ENCODE measurements around the gene STXBP6. TPM values are rescaled to one million over a fixed set of nuclear protein-coding genes. Genes with fewer than 3 reads are reported as not detected.
"Not testable (repeated sequence)": the region's sequence is repeated elsewhere in the genome, so short reads cannot be mapped to it uniquely, and the experiment has no call there.

The STXBP6 gene
- total RNA-seq, 1 experiment from 2014 or later, result 22.8 TPM

- no peak for DNase-seq (ENCODE audit: low spot score)
These were observed 191.3 kb downstream of the STXBP6 start for GRCh38 chr14:24858684-24859083.

DNA sequence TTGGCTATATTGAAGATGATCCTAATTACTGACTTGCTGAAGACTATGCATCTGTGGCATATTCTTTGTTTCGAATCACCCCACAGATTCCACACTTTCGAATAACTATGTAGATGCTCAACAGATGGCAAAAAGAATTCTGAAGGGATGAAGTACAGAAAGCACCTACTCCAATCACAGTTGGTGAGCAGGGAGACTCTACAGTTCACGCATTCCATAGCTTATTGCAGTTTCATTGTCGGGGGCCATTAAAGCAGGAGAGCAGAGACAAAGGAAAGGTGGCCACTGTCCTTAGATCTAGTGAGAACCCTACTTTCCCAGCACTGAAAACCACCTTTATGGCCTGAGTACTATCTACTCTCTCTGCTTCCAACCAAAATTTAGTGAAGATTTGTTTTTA lies 191.9 kb downstream of the STXBP6 start:
- no peak for DNase-seq (ENCODE audit: low spot score)

GRCh38 chr14:24857277-24857676 lies 192.7 kb downstream of the STXBP6 start:
- DNase-seq (ENCODE audit: low spot score), result no peak

DNA sequence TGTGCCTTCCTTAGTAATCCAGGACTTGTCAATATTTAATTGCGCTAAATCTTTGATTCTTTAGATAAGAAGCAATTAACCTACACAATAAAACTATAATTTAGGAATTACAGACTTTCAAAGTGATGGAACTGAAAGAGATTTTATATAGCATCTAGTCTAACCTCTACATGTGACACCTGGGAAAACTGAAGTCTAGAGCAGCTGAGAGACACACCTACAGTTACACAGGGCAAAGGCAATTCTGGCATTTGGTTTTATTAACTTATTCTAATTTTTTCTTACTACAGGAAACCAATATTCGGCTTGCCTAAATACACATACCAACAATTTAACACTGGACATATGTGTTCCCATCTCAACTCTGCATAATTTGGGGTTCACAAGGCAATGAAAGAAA lies 196.5 kb downstream of the STXBP6 start:
- no peak for DNase-seq (ENCODE audit: low spot score)

DNA sequence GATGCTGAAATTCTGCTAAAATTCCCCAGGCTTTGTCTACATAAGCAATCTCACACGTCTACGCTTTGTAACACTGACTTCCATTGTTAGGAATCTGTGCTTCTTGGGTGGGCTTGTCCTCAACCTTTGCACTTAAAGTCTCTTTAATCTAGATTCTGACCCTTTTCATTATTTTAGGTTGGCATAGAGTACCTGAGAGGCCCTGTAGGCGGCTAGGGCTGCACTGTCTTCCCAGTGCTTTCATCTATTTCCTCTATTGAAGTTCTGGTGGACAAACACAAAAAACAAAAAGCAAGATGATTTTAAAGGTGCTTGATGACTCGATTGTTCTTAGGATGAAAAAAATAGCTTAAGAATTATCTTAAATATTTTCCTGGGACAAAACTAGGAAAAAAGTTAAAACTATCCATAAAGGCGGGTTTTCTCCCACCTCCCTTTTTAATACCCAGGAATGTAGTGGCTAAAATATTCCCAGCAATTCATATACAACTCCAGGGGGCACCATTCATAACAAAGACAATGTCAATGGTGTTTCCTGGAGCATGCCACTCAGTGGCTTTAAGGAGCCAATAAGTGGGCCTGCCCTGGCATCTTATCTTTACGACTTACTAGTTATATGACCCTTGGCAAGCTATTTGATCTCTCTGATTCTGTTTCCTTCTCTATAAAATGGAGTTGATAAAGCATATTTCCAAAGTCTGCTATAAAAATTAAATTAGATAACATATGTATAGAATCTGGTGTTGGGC lies 197.5 kb downstream of the STXBP6 start:
- DNase-seq (ENCODE audit: low spot score), result no peak

DNA sequence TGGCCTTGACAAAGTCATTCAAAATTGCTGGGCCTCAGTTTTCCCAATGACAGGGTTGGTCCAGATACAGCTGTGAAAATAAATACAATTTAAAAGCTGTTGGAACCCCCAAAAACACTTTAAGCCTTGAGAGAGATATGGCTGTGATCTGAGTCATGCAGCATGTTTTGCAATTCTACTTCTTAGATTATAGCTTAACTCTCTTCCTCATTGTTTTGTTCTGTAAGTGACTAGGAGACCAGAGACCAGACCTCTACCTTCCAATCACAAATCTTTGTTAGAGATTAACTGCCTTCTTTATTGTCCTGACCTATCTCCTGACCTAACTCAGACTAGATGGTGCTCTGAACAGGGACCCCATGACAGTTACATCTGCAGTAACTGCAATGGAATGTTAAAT lies 198.1 kb downstream of the STXBP6 start:
- no peak for DNase-seq (ENCODE audit: low spot score)

GRCh38 chr14:24851406-24851805 lies 198.5 kb downstream of the STXBP6 start:
- no peak for DNase-seq (ENCODE audit: low spot score)

DNA sequence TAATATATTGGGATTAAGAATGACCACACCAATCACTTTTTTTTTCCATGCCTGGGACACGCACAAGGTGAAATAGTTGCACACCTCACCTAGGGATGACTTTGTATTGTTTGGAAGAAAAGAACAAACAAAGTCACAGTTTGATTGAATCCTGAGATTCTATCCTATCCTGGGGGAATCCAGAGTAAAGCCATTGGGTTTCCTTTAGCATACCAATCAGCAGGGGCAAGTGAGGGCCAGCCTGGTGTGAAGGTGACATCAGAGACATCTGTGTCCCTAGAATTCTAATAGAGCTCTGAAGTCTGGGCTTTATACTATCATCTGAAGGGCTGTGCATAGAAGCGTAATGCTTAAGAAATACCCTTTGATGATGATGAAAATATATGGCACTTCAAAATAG lies 199.9 kb downstream of the STXBP6 start:
- DNase-seq (ENCODE audit: low spot score), result no peak

DNA sequence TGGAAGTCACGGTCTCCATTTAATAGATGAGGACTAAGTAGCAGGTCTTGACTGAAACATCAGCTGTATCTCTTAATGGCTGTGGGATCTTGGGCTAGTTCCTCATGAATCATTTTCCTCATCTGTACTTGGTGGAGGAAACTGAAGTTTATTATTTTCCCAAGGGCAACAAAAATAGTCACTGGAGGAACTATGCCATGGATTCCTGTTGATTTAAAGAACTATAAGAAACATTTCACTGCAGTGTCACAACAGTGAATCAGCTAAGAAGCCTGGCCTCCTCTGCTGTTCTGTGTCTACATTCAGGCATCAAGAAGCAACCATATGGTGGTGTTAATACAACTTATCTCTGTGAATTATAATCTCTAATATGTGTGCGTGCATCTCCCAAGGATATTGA lies 200.5 kb downstream of the STXBP6 start:
- no peak for DNase-seq (ENCODE audit: low spot score)

- DNase-seq (ENCODE audit: low spot score), result peak; percentile 28
These were observed 201.7 kb downstream of the STXBP6 start for GRCh38 chr14:24848102-24848790.

DNA sequence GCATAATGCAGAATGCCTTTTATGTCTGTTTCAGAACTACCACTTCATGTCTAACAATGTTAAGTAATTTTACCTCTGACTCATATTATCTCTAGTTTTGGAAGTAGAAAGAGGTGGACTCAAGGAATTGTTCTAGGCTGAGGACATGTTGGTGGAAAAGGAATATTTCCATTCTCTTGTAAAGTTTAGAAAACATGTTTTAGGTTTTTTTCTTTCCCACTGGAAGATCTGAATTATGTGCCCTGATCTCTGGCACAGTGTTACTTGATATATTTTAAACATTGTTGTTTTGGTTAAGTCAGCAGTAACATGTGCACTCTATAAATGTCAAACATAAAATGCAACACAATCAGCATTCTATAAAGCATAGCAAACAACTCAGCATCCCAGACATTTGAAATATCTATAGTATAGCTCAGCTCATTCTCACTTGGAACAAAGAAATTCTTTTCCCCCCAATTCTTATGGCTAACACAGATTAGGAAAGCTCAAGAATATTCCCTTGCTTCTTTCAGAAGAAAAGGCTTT lies 202.3 kb downstream of the STXBP6 start:
- no peak for DNase-seq (ENCODE audit: low spot score)

DNA sequence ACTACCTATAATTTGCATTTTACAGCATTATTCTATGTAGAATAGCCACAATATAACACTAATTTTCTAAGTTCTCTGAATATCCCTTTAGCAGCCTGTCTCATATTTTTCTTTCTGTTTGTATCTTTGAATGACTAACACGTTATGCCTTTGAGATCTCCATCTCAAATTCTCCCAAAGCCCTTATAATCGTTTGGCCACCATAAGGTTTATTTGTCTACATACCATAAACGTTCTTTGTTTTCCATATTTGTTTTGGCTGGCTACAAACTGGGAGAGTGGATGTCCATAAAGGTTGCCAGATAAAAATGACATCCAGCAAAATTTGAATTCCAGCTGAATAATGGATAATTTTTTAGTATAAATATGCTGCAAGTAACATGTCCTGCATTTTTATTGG lies 203.7 kb downstream of the STXBP6 start:
- no peak for DNase-seq (ENCODE audit: low spot score)

DNA sequence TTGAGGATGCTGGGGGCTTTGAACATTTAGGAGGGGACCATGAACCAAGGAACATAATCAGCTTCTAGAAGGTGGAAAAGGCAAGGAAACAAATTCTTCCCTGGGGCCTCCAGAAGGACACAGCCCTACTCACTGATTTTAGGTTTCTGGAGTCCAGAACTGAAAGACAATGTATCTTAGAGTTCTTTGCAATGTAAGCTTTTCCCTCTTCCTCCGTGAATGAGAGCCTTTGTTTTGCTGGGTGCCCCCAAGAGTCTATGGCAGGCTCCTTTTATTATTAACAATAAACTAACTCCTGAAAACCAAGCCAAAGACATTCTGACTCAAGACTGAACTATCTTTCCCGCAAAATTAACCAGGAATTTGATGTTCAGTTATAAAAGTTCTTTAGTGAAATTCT lies 204.1 kb downstream of the STXBP6 start:
- no peak for DNase-seq (ENCODE audit: low spot score)

- DNase-seq (ENCODE audit: low spot score), result no peak
These were observed 205.9 kb downstream of the STXBP6 start for GRCh38 chr14:24844011-24844410.

DNA sequence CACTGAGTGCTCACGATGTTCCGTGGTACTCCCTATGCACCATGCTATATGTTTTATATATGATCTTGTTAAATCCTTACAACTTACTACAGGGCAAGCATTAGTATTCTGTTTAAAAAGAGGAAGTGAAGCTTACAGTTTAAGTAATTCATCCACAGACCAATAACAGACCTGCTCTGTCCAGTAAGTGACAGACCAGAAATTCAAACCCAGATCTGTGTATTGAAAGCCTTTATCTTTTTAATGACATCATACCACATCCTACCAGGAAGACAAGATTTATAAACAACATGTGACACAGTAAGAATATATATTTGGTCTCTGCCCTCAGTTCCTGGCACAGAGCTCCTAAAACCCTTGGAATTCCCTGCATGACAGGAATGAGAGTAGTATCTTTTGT lies 206.5 kb downstream of the STXBP6 start:
- DNase-seq (ENCODE audit: low spot score), result peak; percentile 9

- peak; percentile 6 for DNase-seq (ENCODE audit: low spot score)
These were observed 209.6 kb downstream of the STXBP6 start for GRCh38 chr14:24840204-24840893.

DNA sequence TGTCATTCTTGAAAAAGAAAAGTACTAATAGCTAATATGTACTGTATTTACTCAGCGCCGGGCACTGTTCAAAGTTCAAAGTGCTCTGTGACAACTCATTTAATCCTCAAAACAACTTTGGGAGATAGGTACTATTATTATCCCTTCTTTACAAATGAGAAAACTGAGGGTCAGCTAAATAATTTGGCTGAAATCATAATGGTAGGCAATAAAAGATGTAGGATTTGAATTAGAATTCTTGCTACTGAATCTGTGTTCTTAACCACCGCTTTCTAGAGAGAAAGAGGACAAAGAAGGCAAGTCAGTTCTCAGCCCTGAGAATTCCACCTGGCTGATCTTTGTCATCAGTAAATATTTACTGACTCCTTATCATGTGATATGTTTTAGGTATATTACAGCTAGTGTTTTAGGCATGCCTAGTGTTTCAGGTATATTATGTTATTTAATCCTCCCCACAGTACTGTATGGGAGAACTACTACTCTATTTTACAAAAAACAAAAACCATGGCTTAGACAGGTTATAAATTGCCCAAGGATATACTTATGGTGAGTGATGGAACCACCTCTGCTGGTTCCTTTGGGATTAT lies 210.2 kb downstream of the STXBP6 start:
- DNase-seq (ENCODE audit: low spot score), result no peak

GRCh38 chr14:24838945-24839616 lies 210.9 kb downstream of the STXBP6 start:
- DNase-seq (ENCODE audit: low spot score), result no peak

DNA sequence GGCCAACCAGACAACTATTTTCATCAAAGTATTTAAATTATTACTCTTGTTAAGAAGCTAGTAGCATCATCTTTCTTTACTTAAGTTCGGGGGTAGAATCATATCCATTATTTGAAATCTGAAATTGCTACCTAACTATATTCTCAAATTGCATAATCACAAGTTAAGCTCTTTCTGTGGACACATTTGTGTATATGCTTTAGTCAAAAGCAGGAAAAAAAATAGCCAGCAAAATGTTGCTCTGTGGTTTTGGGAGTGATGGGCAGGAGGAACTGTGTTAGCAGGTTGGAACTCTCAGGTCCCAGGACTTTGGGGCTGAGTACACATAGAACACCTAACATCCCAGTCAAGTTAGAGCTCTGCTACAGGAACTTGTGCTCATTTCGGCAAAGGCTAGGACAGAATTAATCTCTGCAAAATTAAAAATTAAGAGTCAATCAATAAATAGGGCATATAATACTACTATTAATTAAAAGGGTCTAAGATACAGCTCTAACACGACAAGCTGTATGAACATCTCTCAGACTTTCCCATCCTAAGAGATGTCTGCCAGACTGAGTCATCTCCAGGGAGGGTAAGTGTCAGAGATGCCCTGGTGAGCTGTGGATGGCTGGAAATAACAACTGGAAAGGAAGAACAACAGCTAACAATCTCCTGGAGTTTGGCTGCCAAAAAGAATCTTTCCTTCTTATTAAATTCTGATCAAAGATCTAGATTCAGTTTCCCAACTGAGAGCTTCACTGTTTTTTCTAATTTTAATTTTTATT lies 212.5 kb downstream of the STXBP6 start:
- DNase-seq (ENCODE audit: low spot score), result no peak

DNA sequence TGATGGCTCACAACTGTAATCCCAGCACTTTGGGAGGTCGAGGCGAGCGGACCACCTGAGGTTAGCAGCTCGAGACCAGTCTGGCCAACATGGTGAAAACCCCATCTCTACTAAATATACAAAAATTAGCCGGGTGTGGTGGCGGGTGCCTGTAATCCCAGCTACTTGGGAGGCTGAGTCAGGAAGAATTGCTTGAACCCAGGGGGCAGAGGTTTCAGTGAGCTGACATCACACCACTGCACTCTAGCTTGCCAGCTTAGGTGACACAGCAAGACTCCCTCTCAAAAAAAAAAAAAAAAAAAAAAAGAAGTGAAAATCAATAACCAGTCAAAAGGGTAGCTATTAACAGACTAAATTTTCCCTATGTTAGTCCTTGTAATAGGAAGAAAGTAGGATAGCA lies 213.6 kb downstream of the STXBP6 start:
- DNase-seq (ENCODE audit: low spot score), result not testable (repeated sequence)

- no peak for DNase-seq (ENCODE audit: low spot score)
These were observed 215.0 kb downstream of the STXBP6 start for GRCh38 chr14:24834956-24835355.

Measured in H4 (cell line).